H1 (cell line): ENCODE data around the gene NHERF2. TPM values are rescaled to one million over a fixed set of nuclear protein-coding genes. Genes with fewer than 3 reads are reported as not detected.

Experiments
- CTCF ChIA-PET: fragments of 300-600 bp; sonication (Branson Sonifier 250); formaldehyde crosslinking; loops from one replicate; lab custom pipeline; 2021; ENCODE audit not compliant: partially characterized antibody; lab: Charles Lee
- POLR2A ChIA-PET: fragments of 300-600 bp; sonication (Branson Sonifier 250); formaldehyde crosslinking; loops from one replicate; lab custom pipeline; 2021; ENCODE audit warnings: inconsistent platforms; ENCODE audit not compliant: partially characterized antibody; lab: Charles Lee
- DNase-seq, 2 experiments: peaks; one replicate each; pipeline versions ENCODE4 v3.0.0 to v3.0.0-alpha.2; 2010 to 2022; ENCODE audit warnings: low spot score in 2 of 2, low read depth in 1 of 2, mixed read lengths in 1 of 2
- FAIRE-seq: peaks from 2 replicates; lab custom pipeline; 2011; peaks lifted over from hg19 to GRCh38; lab: Jason Lieb, UNC
- H2AFZ ChIP-seq: 2 replicates; pipeline ENCODE4 v1.8.1; 2012; ENCODE audit warnings: low read length, inconsistent platforms
- H2AK5ac ChIP-seq: 2 replicates; pipeline ENCODE4 v1.6.1; 2013; ENCODE audit warnings: low read depth, low read length
- H2BK120ac ChIP-seq: replicated peaks from 2 replicates; pipeline ENCODE3; 2013; ENCODE audit warnings: low read depth, low read length, inconsistent platforms
- H2BK12ac ChIP-seq: 2 replicates; pipeline ENCODE4 v1.6.1; 2013; ENCODE audit warnings: low read depth, low read length
- H2BK15ac ChIP-seq: 2 replicates; pipeline ENCODE4 v1.6.1; 2013; ENCODE audit warnings: low read length
- H2BK20ac ChIP-seq: 2 replicates; pipeline ENCODE4 v1.6.1; 2013; ENCODE audit warnings: low read length
- H2BK5ac ChIP-seq: 2 replicates; pipeline ENCODE4 v1.6.1; 2013; ENCODE audit warnings: low read depth, low read length
- H3K14ac ChIP-seq: 2 replicates; pipeline ENCODE4 v1.6.1; 2013; ENCODE audit warnings: inconsistent platforms; ENCODE audit not compliant: insufficient read length
- H3K18ac ChIP-seq: 2 replicates; pipeline ENCODE4 v1.6.1; 2013; ENCODE audit warnings: low read length; ENCODE audit errors: extremely low read depth
- H3K23ac ChIP-seq: 2 replicates; pipeline ENCODE4 v1.6.1; 2013; ENCODE audit warnings: inconsistent platforms; ENCODE audit not compliant: insufficient read length
- H3K23me2 ChIP-seq: 2 replicates; pipeline ENCODE4 v1.6.1; 2013; ENCODE audit warnings: low read depth, low read length
- H3K27ac ChIP-seq: 2 replicates; pipeline ENCODE4 v1.6.1; 2011; ENCODE audit warnings: low read depth, low read length, inconsistent platforms
- H3K27me3 ChIP-seq, 4 experiments: replicated peaks in 1 of 4; 1 replicate in 1 of 4; 2 replicates in 3 of 4; pipeline versions ENCODE4 v1.6.1 to v1.8.1; 2011 to 2013; ENCODE audit warnings: low read length in 3 of 4, mild to moderate bottlenecking in 3 of 4, inconsistent platforms in 2 of 4, mixed read lengths in 2 of 4, moderate library complexity in 1 of 4; ENCODE audit not compliant: control insufficient read depth in 3 of 4, insufficient read depth in 3 of 4; ENCODE audit errors: extremely low read depth in 1 of 4
- H3K36me3 ChIP-seq, 4 experiments: 2 replicates each; pipeline versions ENCODE4 v1.6.1 to v1.8.1; 2011 to 2013; ENCODE audit warnings: mild to moderate bottlenecking in 4 of 4, low read length in 3 of 4, moderate library complexity in 2 of 4, control low read depth in 1 of 4, inconsistent platforms in 1 of 4; ENCODE audit not compliant: insufficient read depth in 4 of 4, control insufficient read depth in 2 of 4
- H3K4ac ChIP-seq: replicated peaks from 2 replicates; pipeline ENCODE3; 2013; ENCODE audit warnings: low read length, low read depth, mixed read lengths, inconsistent platforms; ENCODE audit not compliant: insufficient read length
- H3K4me1 ChIP-seq, 4 experiments: replicated peaks in 1 of 4; 1 replicate in 1 of 4; 2 replicates in 3 of 4; pipeline versions ENCODE4 v1.6.1 to v1.8.1; 2011 to 2013; ENCODE audit warnings: low read length in 3 of 4, inconsistent platforms in 2 of 4, mixed read lengths in 1 of 4; ENCODE audit not compliant: insufficient read depth in 4 of 4, control insufficient read depth in 3 of 4
- H3K4me2 ChIP-seq, 2 experiments: 2 replicates each; pipeline versions ENCODE4 v1.6.1 to v1.8.1; 2011 to 2013; ENCODE audit warnings: low read depth in 2 of 2, low read length in 2 of 2, control low read depth in 1 of 2, inconsistent platforms in 1 of 2, mild to moderate bottlenecking in 1 of 2; ENCODE audit not compliant: insufficient read depth in 1 of 2
- H3K4me3 ChIP-seq, 4 experiments: fragments of 200-600, 300-600 bp in 1 of 4; sonication (generic), shearing (Covaris generic), sonication (Bioruptor Twin) in 1 of 4; 2 replicates each; pipeline versions ENCODE4 v1.5.1 to v1.8.1; 2011 to 2016; ENCODE audit warnings: low read length in 4 of 4, low read depth in 3 of 4, control low read depth in 2 of 4, inconsistent platforms in 2 of 4, mild to moderate bottlenecking in 2 of 4, mixed read lengths in 1 of 4, moderate library complexity in 1 of 4; ENCODE audit not compliant: insufficient read depth in 2 of 4; ENCODE audit errors: extremely low read depth in 1 of 4
- H3K56ac ChIP-seq: replicated peaks from 2 replicates; pipeline ENCODE3; 2013; ENCODE audit warnings: low read depth, mild to moderate bottlenecking, mixed read lengths, low read length, inconsistent platforms; ENCODE audit not compliant: insufficient read length
- H3K79me1 ChIP-seq: 2 replicates; pipeline ENCODE4 v1.6.1; 2013; ENCODE audit warnings: low read depth, low read length, control low read depth
- H3K79me2 ChIP-seq, 2 experiments: 2 replicates each; pipeline versions ENCODE4 v1.6.1 to v1.8.1; 2012 to 2013; ENCODE audit warnings: low read length in 2 of 2, mild to moderate bottlenecking in 2 of 2, inconsistent platforms in 1 of 2; ENCODE audit not compliant: insufficient read depth in 2 of 2, control insufficient read depth in 1 of 2
- H3K9ac ChIP-seq, 4 experiments: replicated peaks in 1 of 4; 1 replicate in 1 of 4; 2 replicates in 3 of 4; pipeline versions ENCODE4 v1.6.1 to v1.8.1; 2011 to 2013; ENCODE audit warnings: low read depth in 3 of 4, low read length in 3 of 4, control low read depth in 2 of 4, mild to moderate bottlenecking in 2 of 4, moderate library complexity in 2 of 4, inconsistent platforms in 1 of 4; ENCODE audit errors: extremely low read depth in 1 of 4
- H3K9me3 ChIP-seq, 2 experiments: 2 replicates each; pipeline versions ENCODE4 v1.6.1 to v1.8.1; 2012 to 2013; ENCODE audit warnings: mild to moderate bottlenecking in 2 of 2, moderate library complexity in 2 of 2, control low read depth in 1 of 2, inconsistent platforms in 1 of 2, low read depth in 1 of 2, low read length in 1 of 2, mixed read lengths in 1 of 2; ENCODE audit not compliant: insufficient read depth in 2 of 2
- H4K20me1 ChIP-seq, 2 experiments: replicated peaks in 1 of 2; 2 replicates each; pipeline versions ENCODE3 to v1.8.1; 2011 to 2013; ENCODE audit warnings: inconsistent platforms in 2 of 2, low read length in 2 of 2, mild to moderate bottlenecking in 1 of 2; ENCODE audit not compliant: insufficient read depth in 2 of 2, control insufficient read depth in 1 of 2
- H4K5ac ChIP-seq: 2 replicates; pipeline ENCODE4 v1.6.1; 2013; ENCODE audit warnings: low read length, low read depth, mixed read lengths, inconsistent platforms; ENCODE audit not compliant: insufficient read length
- H4K8ac ChIP-seq: 2 replicates; pipeline ENCODE4 v1.8.0; 2013; ENCODE audit warnings: mild to moderate bottlenecking, moderate library complexity, low read length, inconsistent platforms; ENCODE audit not compliant: insufficient read depth; ENCODE audit errors: extremely low read depth
- H4K91ac ChIP-seq: replicated peaks from 2 replicates; pipeline ENCODE3; 2013; ENCODE audit warnings: low read length, mixed read lengths, inconsistent platforms; ENCODE audit not compliant: insufficient read length
- BCL11A ChIP-seq, 2 experiments: IDR thresholded peaks; one replicate each; pipeline ENCODE4 v1.6.1; 2011; ENCODE audit warnings: low read depth in 2 of 2, low read length in 2 of 2, mild to moderate bottlenecking in 2 of 2
- CBX8 ChIP-seq: fragments of 300-800, 300-1000 bp; sonication (generic); IDR thresholded peaks from 2 replicates; pipeline ENCODE4 v1.7.1; 2016; ENCODE audit warnings: low read depth, low read length, borderline replicate concordance
- CEBPB ChIP-seq: IDR thresholded peaks from 2 replicates; pipeline ENCODE4 v1.6.1; 2012; ENCODE audit warnings: low read depth, low read length
- CREB1 ChIP-seq: IDR thresholded peaks from 2 replicates; pipeline ENCODE4 v1.6.1; 2012; ENCODE audit warnings: inconsistent platforms
- EGR1 ChIP-seq: IDR thresholded peaks from 2 replicates; pipeline ENCODE4 v1.6.1; 2011; ENCODE audit warnings: low read depth, low read length, borderline replicate concordance
- FOSL1 ChIP-seq: IDR thresholded peaks from 2 replicates; pipeline ENCODE4 v1.6.1; 2011; ENCODE audit warnings: mild to moderate bottlenecking, low read depth, low read length, moderate library complexity; ENCODE audit not compliant: insufficient read depth
- KDM4A ChIP-seq: IDR thresholded peaks from one replicate; pipeline ENCODE4 v1.7.1; 2012; ENCODE audit warnings: low read depth, mild to moderate bottlenecking, moderate library complexity, low read length, inconsistent platforms; ENCODE audit not compliant: severe bottlenecking
- NRF1 ChIP-seq: IDR thresholded peaks from 2 replicates; pipeline ENCODE4 v1.6.1; 2011; ENCODE audit warnings: mild to moderate bottlenecking, low read depth, low read length, improper control_type of control experiment
- RAD21 ChIP-seq, 2 experiments: IDR thresholded peaks in 1 of 2; conservative IDR thresholded peaks in 1 of 2; 2 replicates each; pipeline ENCODE4 v1.6.1; 2011; ENCODE audit warnings: low read depth in 2 of 2, low read length in 2 of 2, improper control_type of control experiment in 1 of 2, inconsistent platforms in 1 of 2, mild to moderate bottlenecking in 1 of 2, moderate library complexity in 1 of 2
- SIX5 ChIP-seq: IDR thresholded peaks from 2 replicates; pipeline ENCODE4 v1.6.1; 2011; ENCODE audit warnings: mild to moderate bottlenecking, low read depth, low read length
- SRF ChIP-seq: IDR thresholded peaks from 2 replicates; pipeline ENCODE4 v1.6.1; 2011; ENCODE audit warnings: mild to moderate bottlenecking, low read depth, low read length, moderate library complexity
- TAF1 ChIP-seq: IDR thresholded peaks from 2 replicates; pipeline ENCODE4 v1.6.1; 2011; ENCODE audit warnings: mild to moderate bottlenecking, low read depth, low read length
- YY1 ChIP-seq: IDR thresholded peaks from 2 replicates; pipeline ENCODE4 v1.6.1; 2011; ENCODE audit warnings: low read depth, mild to moderate bottlenecking, low read length
- WGBS, 2 experiments: shearing (Covaris generic) in 1 of 2; methylation state at CpG; one replicate each; pipeline versions ENCODE4 v1.1.6 to v1.1.7; 2013 to 2015; ENCODE audit warnings: low lambda C conversion rate in 2 of 2, mixed read lengths in 2 of 2, inconsistent platforms in 1 of 2, low coverage in 1 of 2, missing lambda C conversion rate in 1 of 2; ENCODE audit not compliant: insufficient replicate concordance in 2 of 2, insufficient coverage in 1 of 2, insufficient read length in 1 of 2; ENCODE audit errors: extremely low coverage in 1 of 2, missing lambda C conversion rate in 1 of 2; 5-methylcytosine and 5-hydroxymethylcytosine counted together
- polyA plus RNA-seq, 7 experiments: library from polyadenylated mRNA; depleted of rRNA in 3 of 7; stranded (reverse) in 5 of 7; unstranded in 2 of 7; fragments of >200 nt in 5 of 7; fragments of 200-250 nt in 2 of 7; gene quantifications; 1 replicate in 5 of 7; 2 replicates in 1 of 7; 4 replicates in 1 of 7; pipeline versions ENCODE4 v1.2.1 to v1.2.3, GENCODE V29; 2011 to 2013; ENCODE audit warnings: missing spikeins in 2 of 7, mixed read lengths in 2 of 7
- total RNA-seq: library from RNA; stranded (reverse); fragmentation: NEBNext Ultra II Directional; extraction: Animal tissue kit (Norgen Biotek cat#: 25700); gene quantifications from 2 replicates; pipeline ENCODE4 v1.2.1, GENCODE V29; 2021
- TF ChIP-seq, protein P1 (sequence below): IDR thresholded peaks from 2 replicates; pipeline ENCODE4 v1.6.1; 2012; ENCODE audit warnings: inconsistent platforms

NHERF2 gene
- total and polyA plus RNA-seq, 2 of the 8 experiments (the other 6 are each of a cell fraction or from before 2014, with no cell fraction given): 13.9 to 19.3 TPM

DNA sequence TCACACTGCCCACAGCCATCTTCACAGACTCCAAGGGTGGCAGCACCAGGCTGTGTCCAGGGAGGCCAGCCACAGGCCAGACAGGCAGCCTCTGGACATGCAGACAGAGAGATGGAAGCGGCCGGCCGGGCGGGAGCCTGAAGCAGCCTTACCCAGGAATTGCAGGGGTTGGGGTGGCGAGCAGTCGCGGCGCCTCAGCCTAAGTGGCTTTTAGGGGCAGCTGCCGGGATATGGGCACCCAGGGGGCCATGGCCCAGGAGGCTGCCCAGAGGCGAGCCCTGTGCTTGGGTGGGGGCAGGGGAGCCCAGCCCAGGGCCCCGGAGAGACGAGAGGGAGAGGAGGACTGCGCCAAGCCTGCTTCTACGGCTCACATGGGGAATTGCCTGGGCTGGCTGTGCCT, 1.5 kb upstream of the NHERF2 start:
- Histone ChIP-seq H3K4me2 (no peak overlapping the region), H3K4me1 (peaks cover 0 to 18% (median 11%) of the 10 kb centered on the region in 4 experiments; a peak in 5 of 7 replicates), H4K8ac (no peak overlapping the region; the same call in 1 of the 2 replicates), H3K9ac (no peak overlapping the region), H3K9me3 (no peaks in the 10 kb centered on the region), H2AFZ (no peak overlapping the region), H2BK12ac (peak overlapping the region; percentile 68; the same call in 1 of the 2 replicates), H3K27me3 (peaks cover 10 to 43% (median 36%) of the 10 kb centered on the region in 4 experiments), H3K14ac (no peak overlapping the region), H4K20me1 (peaks cover 0 to 9% of the 10 kb centered on the region in 2 experiments), H3K23me2 (peaks cover 7% of the 10 kb centered on the region; the same call in 1 of the 2 replicates), H2BK15ac (peak overlapping the region; percentile 97), H3K79me2 (no peaks in the 10 kb centered on the region), H3K4me3 (no peak overlapping the region), H4K91ac (no peak overlapping the region), H3K23ac (no peak overlapping the region), H3K36me3 (no peaks in the 10 kb centered on the region), H2AK5ac (no peak overlapping the region; the same call in 1 of the 2 replicates), H3K18ac (no peak overlapping the region), H2BK20ac (no peak overlapping the region), H3K27ac (no peak overlapping the region), H2BK120ac (no peak overlapping the region), H3K56ac (no peak overlapping the region), H3K4ac (no peak overlapping the region), H4K5ac (no peak overlapping the region), H3K79me1 (no peaks in the 10 kb centered on the region), H2BK5ac (no peak overlapping the region)
- DNase-seq (no peak), FAIRE-seq (no peak)
- POLR2A ChIA-PET: interaction anchor here (0.6 to 2.1 kb wide), 6 partner anchors 16 to 157 kb away, joined by 3 to 7 read pairs (median 3); partner anchors contain the start of genes RPS2, TRAF7 and ZNF598
- CTCF ChIA-PET: interaction anchor here (0.7 to 7.5 kb wide), 11 partner anchors 9 to 622 kb away, joined by 3 to 55 read pairs (median 5); partner anchors contain the start of genes NTHL1 and TSC2
- WGBS, 2 experiments: 89% methylated on average over 10 of the region's 14 CpGs; no CpG with 5 or more reads in 1 of the 2 experiments
- no peak for TF ChIP-seq CBX8
- no peak for TF ChIP-seq CEBPB
- TF ChIP-seq NRF1: no peak
- TF ChIP-seq YY1: no peak
- TF ChIP-seq KDM4A: no peak
- TF ChIP-seq BCL11A (IDR thresholded peaks at IDR 0.05; ENCODE audit: low read depth in 2 of 2, low read length in 2 of 2): no peak
- no peak for TF ChIP-seq CREB1
- TF ChIP-seq EGR1: no peak
- TF ChIP-seq RAD21 (IDR thresholded peaks at IDR 0.05 in 1 of 2, conservative IDR thresholded peaks at IDR 0.05 in 1 of 2; ENCODE audit: low read depth in 2 of 2, low read length in 2 of 2): no peak
- TF ChIP-seq TAF1: no peak
- no peak for TF ChIP-seq SIX5
- no peak for TF ChIP-seq SRF
- TF ChIP-seq, protein P1, sequence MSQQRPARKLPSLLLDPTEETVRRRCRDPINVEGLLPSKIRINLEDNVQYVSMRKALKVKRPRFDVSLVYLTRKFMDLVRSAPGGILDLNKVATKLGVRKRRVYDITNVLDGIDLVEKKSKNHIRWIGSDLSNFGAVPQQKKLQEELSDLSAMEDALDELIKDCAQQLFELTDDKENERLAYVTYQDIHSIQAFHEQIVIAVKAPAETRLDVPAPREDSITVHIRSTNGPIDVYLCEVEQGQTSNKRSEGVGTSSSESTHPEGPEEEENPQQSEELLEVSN: no peak
- no peak for TF ChIP-seq FOSL1
